Measurements from ENCODE around the gene ADARB1. TPM values are rescaled to one million over a fixed set of nuclear protein-coding genes. Genes with fewer than 3 reads are reported as not detected.

The ADARB1 gene
- total and polyA plus RNA-seq, 9 donors = 6.0 to 23.7 (median 16.3) TPM

DNA sequence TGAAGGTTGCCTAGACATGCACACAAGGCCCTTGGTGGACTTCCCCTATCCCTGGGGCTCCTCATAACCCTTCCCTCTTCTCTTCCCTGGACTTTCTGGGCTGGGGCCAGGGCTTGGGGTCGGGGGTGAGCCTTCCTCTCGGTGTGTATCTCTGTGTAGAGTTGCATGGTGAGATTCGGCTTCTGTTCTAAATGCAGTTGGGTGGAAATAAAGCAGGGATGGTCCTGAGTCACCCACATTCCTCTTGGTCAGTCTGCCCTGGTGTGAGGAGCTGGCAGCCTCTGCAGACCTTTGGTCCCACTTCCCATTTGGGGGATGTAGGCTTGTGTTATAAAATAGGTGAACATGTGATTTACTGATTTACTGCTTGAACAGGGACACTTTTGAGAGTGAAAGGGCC lies 38.0 kb downstream of the ADARB1 start:
- no peaks in the 10 kb centered on the region for H3K36me3 ChIP-seq
- intact Hi-C loops (cut with DNase I) = no loop called here
- 74 to 81% (median 75%) methylated on average over 3 of the region's 3 CpGs for WGBS, 3 donors
- no peak for DNase-seq
- no peaks in the 10 kb centered on the region for H3K27me3 ChIP-seq
- peaks cover 1% of the 10 kb centered on the region for H3K4me1 ChIP-seq (ENCODE audit: insufficient read depth)
- no peak for TF ChIP-seq POLR2A (IDR thresholded peaks at IDR 0.05)
- no peak for TF ChIP-seq EP300 (IDR thresholded peaks at IDR 0.05)
- TF ChIP-seq, protein P1, sequence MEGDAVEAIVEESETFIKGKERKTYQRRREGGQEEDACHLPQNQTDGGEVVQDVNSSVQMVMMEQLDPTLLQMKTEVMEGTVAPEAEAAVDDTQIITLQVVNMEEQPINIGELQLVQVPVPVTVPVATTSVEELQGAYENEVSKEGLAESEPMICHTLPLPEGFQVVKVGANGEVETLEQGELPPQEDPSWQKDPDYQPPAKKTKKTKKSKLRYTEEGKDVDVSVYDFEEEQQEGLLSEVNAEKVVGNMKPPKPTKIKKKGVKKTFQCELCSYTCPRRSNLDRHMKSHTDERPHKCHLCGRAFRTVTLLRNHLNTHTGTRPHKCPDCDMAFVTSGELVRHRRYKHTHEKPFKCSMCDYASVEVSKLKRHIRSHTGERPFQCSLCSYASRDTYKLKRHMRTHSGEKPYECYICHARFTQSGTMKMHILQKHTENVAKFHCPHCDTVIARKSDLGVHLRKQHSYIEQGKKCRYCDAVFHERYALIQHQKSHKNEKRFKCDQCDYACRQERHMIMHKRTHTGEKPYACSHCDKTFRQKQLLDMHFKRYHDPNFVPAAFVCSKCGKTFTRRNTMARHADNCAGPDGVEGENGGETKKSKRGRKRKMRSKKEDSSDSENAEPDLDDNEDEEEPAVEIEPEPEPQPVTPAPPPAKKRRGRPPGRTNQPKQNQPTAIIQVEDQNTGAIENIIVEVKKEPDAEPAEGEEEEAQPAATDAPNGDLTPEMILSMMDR (IDR thresholded peaks at IDR 0.05) = no peak
- no peaks in the 10 kb centered on the region for H3K9me3 ChIP-seq
- no peak overlapping the region for H3K4me3 ChIP-seq
- no peak overlapping the region for H3K27ac ChIP-seq

DNA sequence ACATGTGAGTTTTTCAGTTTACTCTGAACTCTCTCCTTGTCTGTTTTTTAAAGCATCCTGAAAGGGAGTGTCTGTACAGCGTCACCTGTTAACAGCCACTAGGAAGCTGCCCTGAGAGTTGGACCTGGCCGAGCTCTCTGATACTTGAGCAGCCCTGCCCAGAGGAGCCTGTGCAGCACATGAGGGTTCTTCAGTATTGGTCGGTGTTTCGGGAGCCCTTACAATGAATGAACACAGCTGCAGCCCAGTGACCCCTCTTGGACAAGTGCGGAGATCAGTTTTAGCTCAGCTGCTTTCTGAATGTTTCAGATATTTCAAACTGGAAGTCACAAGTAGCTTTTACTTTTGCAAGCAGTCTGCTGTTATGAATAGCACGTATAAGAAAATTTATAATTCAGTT lies 39.2 kb downstream of the ADARB1 start:
- 77 to 82% (median 81%) methylated on average over 6 of the region's 6 CpGs for WGBS, 3 donors
- no peak for DNase-seq
- Histone ChIP-seq H3K27ac (no peak overlapping the region), H3K27me3 (no peaks in the 10 kb centered on the region), H3K4me1 (ENCODE audit: insufficient read depth) (peaks cover 1% of the 10 kb centered on the region), H3K4me3 (no peak overlapping the region), H3K36me3 (no peaks in the 10 kb centered on the region), H3K9me3 (no peaks in the 10 kb centered on the region)
- TF ChIP-seq, protein P1 (IDR thresholded peaks at IDR 0.05) = no peak
- TF ChIP-seq POLR2A (IDR thresholded peaks at IDR 0.05) = no peak
- TF ChIP-seq EP300 (IDR thresholded peaks at IDR 0.05) = no peak
- intact Hi-C loops (cut with DNase I) = no loop called here

DNA sequence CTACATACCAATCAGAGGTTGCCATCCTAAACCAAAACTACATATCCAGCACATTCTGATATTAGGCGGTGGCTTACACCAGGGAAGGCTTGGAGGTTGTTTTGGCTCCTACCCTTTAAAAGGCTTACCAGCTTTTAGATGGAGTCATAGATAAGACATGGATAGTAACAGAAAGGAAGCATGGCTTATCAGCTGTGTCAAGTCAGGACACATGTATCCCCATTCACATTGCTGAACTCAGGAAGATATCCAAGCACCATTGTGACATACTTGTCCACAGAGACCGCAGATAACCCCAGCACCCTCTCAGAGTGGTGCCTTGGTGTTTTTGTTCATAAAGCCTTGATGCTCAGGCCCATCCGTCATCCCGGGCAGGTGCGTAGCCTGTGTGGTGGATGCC lies 39.7 kb downstream of the ADARB1 start:
- no peak overlapping the region for H3K27ac ChIP-seq
- intact Hi-C loops (cut with DNase I) = no loop called here
- DNase-seq = no peak
- H3K4me1 ChIP-seq (ENCODE audit: insufficient read depth) = peaks cover 1% of the 10 kb centered on the region
- TF ChIP-seq EP300 (IDR thresholded peaks at IDR 0.05) = no peak
- TF ChIP-seq, protein P1 (IDR thresholded peaks at IDR 0.05) = no peak
- no peak overlapping the region for H3K4me3 ChIP-seq
- H3K9me3 ChIP-seq = no peaks in the 10 kb centered on the region
- no peaks in the 10 kb centered on the region for H3K36me3 ChIP-seq
- H3K27me3 ChIP-seq = no peaks in the 10 kb centered on the region
- 93 to 99% (median 95%) methylated on average over 5 of the region's 5 CpGs for WGBS, 3 donors

DNA sequence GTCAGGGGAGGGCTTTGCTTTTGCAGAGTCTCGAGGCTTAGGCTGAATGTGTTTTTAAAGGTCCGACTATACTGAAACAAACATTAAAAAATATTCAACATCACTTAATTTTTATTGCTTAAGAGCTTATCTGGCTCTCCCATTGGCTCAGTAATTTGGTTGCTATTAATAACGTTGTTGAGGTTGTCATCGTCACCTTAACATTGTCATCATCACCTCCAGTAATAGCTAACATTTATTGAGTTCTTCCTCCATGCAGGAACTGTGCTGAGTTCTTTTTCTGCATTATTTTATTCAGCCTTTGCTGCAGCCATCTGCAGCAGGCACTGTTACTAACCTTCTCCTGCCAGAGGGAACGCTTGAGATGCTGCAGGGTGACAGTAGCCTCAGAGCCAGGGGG lies 40.1 kb downstream of the ADARB1 start:
- no peak overlapping the region for H3K27ac ChIP-seq
- TF ChIP-seq EP300 (IDR thresholded peaks at IDR 0.05) = no peak
- TF ChIP-seq POLR2A (IDR thresholded peaks at IDR 0.05) = no peak
- TF ChIP-seq, protein P1 (IDR thresholded peaks at IDR 0.05) = no peak
- intact Hi-C loops (cut with DNase I) = no loop called here
- no peaks in the 10 kb centered on the region for H3K9me3 ChIP-seq
- DNase-seq = no peak
- no peaks in the 10 kb centered on the region for H3K36me3 ChIP-seq
- H3K27me3 ChIP-seq = no peaks in the 10 kb centered on the region
- peaks cover 1% of the 10 kb centered on the region for H3K4me1 ChIP-seq (ENCODE audit: insufficient read depth)
- WGBS, 3 donors = 84 to 89% (median 87%) methylated on average over 5 of the region's 5 CpGs
- no peak overlapping the region for H3K4me3 ChIP-seq

DNA sequence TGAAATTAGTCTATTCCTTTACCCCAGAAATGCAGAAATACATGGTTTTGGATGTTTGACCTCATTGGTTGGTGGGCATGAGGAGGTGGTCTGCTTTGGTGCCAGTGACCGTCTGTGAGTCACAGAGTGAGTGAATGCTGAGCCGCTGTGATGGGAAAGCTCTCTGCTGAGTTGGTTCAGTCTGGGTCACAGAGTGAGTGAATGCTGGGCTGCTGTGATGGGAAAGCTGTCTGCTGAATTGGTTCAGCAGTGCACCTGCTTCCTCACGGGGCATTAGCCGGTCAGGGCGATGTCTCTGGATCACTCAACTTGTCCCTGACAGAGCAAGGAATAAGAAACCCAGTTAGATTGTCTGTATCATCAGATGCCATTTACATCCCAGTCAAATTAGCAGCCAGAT lies 40.8 kb downstream of the ADARB1 start:
- Histone ChIP-seq H3K4me1 (ENCODE audit: insufficient read depth) (peaks cover 1% of the 10 kb centered on the region), H3K27ac (no peak overlapping the region), H3K9me3 (no peaks in the 10 kb centered on the region), H3K36me3 (no peaks in the 10 kb centered on the region), H3K27me3 (no peaks in the 10 kb centered on the region), H3K4me3 (no peak overlapping the region)
- 91 to 97% (median 94%) methylated on average over 5 of the region's 5 CpGs for WGBS, 3 donors
- no peak for DNase-seq
- TF ChIP-seq POLR2A (IDR thresholded peaks at IDR 0.05) (no peak), EP300 (IDR thresholded peaks at IDR 0.05) (no peak)
- TF ChIP-seq, protein P1 (IDR thresholded peaks at IDR 0.05) = no peak
- intact Hi-C loops (cut with DNase I) = no loop called here

Measured in ovary (tissue), 9 donors.